ENCODE data around the gene ARID3A.

Gene ARID3A

DNA sequence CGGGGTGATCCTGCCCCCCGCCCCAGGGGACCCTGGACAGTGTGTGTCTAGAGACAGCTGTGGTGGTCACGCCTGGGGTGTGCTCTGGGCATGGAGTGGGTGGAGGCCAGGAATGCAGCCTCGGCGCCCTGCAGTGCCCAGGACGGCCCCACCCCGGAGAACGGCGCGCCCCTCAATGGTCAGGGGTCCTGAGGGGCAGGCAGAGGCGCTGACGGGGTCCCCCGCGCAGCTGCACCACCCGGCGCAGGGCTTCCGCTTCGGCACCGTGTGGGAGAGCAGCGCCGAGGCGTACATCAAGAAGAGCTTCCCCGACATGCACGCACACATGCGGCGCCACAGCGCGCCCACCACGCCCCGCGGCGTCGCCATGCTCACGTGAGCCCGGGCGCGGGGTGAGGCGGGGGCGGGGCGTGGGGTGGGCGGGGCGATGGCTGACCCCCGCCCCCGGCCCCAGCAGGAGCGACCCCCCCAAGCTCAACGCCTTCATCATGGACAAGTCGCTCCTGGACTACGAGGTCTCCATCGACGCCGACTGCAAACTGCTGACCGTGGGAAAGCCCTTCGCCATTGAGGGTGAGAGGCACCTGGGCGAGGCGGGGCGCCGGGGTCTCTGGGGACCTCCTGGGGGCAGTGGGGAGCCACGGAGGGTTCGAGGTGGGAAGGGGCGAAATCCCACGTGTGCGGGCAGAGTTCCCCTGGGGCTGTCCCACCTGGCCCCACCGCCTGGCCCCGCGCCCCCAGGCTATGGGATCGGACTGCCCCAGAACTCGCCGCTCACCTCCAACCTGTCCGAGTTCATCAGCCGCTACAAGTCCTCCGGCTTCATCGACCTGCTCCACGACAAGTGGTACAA lies 81.8 kb downstream of the ARID3A start:
- DNase-seq, result no peak

DNA sequence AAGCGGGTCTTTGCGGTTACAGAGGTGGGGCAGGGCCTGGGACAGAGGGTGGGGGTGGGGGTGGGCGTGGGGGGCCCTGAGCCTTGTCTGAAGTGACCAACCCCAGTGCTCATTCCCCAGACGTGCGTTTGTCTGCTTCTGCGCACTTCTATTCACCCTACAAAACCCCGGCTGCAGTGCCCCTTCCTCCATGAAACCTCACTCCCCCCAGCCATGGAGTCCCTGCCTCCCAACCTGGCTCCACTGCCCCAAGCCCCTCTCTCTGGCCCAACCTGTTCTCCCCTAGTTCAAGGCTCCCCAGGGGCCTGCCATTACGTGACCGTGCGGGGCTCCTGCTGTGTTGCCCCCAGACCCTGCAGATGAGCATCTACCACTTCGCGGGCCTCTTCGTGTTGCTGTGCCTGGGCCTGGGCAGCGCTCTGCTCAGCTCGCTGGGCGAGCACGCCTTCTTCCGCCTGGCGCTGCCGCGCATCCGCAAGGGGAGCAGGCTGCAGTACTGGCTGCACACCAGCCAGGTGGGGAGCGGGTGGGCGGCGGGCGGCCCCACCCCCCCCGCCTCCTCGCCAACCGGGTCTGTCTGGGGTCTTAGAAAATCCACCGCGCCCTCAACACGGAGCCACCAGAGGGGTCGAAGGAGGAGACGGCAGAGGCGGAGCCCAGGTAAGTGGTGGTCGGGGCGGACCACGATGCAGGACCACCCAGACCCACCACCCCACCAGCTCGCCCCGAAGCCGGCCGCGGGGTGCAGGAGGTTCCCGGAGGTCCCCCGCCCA lies 82.6 kb downstream of the ARID3A start:
- no peak for DNase-seq

DNA sequence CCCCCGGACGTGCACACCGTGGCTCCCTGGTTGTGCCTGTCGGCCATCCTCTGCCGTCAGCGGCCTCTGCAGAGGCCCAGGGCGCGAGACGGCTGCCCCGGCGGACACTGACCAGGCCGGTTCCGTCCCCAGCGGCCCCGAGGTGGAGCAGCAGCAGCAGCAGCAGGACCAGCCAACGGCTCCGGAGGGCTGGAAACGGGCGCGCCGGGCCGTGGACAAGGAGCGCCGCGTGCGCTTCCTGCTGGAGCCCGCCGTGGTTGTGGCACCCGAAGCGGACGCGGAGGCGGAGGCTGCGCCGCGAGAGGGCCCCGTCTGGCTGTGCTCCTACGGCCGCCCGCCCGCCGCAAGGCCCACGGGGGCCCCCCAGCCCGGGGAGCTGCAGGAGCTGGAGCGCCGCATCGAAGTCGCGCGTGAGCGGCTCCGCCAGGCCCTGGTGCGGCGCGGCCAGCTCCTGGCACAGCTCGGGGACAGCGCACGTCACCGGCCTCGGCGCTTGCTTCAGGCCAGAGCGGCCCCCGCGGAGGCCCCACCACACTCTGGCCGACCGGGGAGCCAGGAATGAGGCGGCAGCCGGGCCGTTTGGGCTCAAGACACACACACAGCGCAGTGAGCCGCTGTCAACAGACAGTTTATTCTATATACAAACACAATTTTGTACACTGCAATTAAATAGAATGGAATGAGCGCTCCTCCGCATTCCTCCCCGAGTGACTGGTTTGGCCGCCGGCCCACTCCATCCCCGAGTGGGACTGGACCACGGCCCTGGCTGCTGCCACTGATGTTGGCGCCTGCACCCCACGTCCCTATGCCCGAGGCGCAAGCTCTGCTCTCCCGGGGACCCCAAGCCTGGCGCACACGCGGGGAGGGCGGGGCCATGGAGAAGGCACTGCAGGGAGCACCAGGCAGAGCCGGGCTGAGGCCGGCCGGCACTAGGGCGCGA lies 83.5 kb downstream of the ARID3A start:
- no peak for DNase-seq

DNA sequence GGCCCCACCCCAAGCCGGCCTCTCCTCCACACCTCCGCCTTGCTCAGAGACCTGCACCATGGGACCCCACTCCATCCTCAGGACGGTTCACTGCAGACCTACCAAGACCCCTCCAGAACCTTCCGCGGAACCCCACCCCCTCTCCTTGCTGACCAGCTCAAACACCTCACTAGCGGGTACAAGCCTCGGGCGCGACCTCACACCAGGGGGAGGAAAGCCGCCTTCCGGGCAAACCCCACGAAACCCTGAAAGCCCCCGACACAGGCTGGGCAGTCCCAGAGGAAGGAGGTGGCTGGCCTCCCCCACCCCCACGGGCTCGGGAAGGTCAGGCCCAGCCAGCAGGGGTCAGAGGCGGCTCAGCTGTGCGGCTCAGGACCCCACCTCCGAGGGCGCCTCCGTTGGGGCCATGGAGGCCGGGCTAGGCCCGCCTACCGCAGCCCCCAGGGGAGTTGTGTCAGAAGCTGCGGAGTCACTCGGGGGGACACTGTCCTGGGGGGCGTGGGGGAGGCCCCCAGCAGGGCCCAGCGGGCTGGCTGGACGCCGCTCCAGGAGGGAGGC lies 84.2 kb downstream of the ARID3A start:
- DNase-seq, result no peak

DNA sequence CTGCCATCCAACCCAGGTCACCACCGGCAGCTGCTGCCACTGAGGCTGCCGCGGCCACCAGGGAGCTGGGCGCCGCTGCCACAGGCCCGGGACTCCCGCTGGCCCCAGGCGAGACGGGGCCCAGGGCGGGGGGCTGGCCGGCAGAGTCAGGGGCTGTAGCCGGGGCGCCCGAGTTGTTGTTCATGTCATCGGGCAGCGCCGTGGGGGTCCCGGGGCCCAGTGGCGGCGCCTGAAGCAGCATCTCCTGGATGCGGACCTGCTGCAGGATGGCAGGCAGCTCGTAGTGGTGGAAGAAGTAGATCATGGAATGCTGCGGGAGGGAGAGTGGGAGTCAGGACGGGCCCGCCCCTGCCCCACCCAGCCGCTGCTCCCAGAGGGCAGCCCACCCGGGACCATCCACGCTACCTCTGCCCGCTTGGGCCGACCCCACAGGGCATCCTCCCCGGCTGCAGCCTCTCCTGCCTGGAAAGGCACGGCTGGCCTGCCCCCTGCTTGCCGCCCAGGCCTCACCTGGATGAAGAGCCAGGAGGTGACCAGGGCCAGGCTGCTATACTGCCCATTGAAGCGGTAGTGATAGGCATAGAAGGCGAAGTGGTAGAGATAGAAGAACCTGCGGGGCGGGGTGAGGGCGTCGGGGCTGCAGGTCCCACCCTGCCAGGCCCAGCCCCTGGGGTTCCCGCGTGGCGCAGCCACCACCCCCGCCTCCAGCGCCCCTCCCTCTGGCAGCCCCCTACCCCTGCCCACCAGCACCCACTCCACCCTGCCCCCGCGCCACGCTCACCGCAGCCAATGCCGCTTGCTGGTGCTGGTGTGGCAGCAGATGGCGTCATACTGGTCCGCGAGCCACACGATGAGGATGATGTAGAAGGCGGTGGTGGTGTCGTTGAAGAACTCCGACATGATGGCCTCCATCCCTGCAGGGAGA lies 85.0 kb downstream of the ARID3A start:
- DNase-seq, result no peak

DNA sequence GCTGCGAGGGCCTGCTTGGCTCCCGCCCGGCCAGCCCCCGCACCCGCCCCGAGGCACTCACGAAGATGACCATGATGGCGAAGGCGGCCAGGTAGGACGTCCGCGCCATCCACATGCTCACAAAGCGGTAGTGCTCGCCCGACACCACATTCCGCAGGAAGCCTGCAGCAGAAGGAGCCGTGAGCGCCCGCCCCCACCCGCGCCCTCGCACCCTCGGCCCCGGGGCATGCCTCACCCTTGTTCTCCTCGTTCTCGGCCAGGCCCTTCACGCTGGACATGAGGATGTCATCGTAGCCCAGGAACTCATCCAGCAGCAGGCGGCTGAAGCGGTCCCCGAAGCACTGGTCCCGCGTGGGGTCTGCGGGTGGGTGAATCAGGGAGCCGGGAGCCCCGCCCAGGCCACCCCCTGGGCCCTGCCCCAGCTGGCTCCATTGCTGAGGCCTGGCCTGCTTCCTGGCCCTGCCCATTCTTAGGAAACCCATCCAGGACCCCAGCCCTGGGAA lies 86.0 kb downstream of the ARID3A start:
- DNase-seq, result no peak

DNA sequence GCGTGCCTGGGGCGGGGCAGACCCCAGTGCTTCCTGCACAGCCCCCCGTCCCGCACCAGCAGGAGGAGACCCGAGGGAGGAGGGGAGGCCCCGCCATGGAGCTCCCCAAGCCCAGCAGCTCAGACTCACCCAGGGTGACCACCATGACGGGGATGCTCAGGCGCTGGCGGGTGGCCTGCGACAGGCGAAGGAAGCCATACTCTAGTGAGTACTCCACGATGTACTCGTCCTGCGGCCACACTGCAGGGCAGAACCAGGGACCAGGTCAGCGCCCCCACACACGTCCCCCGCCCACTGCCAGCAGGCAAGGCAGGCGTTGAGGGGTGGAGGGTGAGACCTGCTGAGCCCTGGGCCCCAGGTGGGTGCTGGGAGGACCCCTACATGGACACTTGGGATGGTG lies 86.5 kb downstream of the ARID3A start:
- no peak for DNase-seq

DNA sequence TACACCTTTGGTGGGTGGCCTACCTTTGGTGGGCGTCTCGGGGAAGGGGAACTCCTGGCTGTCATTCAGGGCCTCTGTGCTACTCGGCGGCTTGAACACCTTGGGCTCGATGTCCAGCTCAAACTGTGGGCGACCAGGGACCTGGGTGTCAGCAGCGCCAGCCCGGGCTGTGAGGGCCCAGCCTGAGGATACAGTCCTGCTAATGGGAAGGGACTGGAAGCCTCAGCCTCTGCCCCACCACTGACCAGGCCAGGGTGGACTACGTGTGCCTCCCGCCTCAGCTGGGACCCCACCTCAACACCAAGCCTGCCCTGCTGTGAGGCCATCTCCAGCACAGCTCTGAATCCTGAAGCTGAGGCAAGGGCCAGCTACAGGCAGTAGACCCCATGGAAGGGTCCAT lies 87.4 kb downstream of the ARID3A start:
- DNase-seq, result no peak

DNA sequence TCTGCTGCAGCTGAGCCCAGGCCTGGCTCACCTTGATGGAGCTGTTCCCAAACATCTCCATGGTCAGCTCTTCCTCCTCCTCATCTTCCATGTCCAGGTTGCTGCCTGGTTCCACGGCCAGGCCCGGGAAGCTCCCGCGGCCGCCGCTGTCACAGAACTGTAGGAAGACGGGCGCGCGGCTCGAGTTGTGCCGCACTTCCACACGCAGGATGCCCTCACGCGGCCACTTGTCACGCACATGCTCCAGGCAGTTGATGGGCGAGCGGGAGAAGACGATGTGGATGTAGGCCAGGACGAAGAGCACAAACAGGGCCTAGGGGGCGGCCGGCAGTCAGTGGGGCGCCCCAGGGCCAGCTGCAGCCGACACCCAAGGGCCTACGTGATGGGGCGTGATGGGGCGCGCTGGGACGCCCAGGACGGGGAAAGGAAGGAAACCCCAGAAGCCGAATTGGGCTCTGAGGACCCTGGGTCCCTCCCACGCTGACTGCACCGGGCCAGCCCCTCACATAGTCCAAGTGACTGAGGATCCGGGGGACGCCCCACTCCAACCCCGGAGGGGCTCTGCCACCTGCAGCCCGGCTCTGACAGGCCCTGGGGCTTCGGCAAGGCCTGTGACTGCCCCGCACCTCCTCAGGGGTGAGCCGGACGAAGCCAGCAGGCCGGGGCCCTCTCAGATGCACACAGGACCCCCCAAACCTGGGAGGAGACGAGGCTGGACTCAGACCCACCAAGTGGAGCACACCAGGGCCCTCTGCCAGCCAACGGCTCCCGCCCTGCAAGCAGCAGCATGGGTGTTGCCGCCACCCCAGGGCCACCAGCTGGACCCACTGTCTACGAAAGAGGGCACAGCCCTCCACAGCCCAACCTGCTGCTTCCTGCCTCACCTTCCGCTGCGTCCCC lies 88.6 kb downstream of the ARID3A start:
- no peak for DNase-seq

DNA sequence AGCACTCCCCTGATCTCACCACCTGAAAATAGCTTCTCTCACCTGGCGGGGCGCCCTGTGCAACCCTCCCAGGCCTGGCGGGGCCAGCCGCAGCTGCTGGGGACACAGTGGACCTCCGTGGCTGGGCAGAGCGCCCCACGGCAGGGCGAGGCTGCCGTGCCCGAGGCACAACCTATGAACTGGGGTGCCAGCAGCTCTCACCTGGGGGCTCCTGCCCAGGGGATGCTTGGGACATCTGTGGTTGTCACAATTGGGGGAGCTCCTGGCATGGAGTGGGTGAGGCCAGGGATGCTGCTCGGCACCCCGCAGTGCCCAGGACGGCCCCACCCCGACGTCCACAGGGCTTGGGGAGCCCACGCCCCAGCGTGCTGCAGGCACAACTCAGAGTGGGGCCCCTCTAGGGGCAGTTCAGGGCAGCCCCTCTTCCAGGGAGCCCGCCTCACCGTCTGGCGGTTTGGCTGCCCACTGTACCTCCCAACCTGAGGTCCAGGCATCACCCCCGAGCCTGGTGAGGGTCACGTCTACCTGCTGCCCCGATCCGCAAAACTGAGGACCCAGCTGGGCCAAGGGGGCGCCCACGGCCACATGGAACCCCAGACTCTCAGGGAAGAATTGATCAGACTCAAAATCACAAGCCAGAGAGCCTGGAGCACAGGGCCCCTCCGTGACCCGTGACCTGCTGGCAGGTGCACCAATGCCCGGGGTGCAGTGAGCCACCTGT lies 89.4 kb downstream of the ARID3A start:
- DNase-seq, result no peak

DNA sequence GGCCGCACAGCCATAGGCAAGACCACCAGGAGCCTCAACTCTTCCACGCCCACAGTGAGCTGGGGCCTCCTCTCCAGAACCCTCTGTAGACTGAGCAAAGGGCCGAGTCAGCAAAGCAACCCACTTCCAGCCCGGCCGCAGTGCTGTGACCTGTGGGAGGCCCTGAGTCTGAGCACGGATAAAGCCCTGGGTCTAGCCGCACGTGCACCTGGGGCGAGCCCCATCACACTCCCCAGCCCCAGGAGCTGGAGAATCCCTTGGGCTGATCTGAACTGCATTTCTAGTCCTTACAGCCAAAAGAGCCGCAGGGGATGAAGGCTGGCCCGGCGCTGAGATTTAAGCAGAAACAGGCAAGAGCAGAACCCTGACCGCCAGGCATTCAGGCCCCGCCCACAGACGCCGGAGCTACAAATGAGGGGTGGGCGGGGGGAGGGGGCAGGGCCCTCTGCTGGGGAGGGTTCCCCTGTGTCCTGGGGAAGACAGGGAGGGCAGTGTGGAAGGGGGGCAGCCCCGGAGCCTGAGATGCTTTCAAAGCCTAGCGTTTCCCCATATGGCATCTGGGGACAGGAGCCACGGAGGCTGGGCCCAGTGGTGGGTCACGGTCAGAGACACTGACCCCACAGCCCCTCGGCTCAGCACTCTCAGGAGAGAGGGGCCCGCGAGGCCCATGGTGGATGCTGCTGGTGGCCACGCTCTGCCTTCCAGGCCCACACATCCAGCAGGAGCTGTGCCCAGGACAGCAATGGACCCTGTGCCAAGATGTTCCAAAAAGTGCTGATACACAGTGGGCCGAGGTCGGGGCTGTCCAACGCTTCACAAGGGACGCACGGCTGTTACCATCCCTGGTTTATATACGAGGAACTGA lies 90.2 kb downstream of the ARID3A start:
- DNase-seq, result no peak

DNA sequence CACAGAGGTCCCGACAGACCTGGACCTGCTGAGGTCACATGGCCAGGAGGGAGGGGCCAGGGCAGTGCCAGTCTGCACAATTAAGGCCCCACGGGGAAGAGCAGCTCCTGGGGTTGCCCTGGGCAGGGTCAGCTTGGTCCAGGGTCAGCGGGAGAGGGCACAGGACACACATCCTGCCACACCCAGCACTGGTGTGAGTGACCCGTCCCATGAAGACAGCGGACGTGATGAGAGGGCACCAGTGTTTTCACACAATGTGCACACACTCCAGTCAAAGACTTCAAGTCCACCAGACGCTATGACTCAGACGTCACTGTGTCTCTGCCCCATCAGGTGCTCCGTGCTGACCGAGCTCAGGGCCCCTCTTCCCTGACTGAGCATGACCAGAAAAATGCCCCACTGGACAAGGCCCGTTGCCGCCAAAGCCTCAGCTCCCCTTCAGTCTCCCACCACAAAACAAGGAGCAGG lies 90.8 kb downstream of the ARID3A start:
- no peak for DNase-seq

DNA sequence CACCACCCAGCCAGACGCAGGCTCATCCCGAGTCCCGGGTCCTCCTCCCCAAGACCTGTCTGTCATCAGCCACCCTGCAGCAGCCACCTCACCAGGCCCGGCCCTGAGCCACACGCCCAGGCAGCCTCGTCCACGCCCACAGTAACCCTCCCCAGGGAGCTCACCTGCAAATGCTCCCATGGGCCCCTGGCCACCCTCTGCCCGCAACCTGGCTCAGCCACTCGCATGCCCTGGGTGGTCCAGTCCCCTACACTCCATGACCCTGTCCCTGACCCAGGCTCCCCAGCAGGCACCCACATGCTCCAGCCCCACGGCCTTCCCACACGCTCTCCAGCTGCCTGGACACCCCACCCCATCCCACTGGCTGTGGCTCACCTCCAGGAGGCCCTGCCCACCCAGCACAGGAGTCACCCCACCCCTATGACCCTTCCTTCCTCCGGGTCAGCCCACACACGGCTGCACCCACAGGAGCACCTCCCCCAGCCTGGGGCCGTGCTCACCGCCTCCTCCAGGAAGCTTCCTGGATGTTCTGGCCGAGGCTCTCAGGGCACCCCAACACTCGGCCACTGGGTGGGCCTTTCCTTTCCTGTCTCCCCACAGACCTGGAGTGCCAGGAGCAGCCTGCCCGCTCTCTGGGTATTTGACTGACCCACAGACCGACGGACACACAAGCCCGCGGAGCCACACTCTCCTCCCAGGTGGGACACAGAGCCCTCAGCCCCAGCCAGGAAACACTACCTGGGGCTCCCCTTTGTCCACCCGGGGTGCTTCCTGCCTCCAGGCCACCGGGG lies 91.5 kb downstream of the ARID3A start:
- DNase-seq, result no peak

DNA sequence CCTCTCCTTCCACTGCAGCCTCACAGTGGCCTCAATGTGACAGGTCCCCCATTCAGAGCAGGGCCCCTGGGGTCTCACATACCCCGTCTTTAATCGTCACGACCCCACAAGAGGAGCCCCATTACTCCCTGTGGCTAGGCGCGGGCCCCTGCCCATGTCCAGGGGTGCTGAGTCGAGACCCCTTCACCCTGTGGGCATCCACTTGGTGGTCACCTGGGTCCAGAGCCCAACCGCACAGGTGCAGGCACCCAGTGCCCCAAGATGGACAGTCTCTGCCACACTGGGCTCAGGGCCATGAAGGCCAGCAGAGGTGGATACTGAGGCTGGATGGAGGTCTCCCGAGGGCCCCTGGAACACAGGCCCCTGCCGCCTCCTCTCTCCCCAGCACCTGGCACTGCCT lies 92.1 kb downstream of the ARID3A start:
- no peak for DNase-seq

DNA sequence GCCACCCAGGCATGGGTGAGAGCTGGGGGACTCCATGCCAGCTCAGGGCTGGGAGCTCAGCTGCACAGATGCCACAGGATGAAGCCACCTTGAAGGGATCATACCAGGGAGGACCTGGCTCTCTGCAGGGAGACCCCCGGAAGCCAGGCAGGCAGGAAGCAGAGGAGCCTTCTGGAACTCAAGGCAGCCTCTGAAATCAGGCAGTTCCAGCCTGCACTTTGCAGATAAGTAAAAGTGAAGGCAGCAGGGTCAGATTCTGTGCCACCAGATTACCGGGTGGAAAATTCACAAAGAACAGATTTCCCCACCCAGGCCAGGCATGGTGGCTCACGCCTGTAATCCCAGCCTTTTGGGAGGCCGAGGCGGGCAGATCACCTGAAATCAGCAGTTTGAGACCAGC lies 92.6 kb downstream of the ARID3A start:
- DNase-seq, result no peak

DNA sequence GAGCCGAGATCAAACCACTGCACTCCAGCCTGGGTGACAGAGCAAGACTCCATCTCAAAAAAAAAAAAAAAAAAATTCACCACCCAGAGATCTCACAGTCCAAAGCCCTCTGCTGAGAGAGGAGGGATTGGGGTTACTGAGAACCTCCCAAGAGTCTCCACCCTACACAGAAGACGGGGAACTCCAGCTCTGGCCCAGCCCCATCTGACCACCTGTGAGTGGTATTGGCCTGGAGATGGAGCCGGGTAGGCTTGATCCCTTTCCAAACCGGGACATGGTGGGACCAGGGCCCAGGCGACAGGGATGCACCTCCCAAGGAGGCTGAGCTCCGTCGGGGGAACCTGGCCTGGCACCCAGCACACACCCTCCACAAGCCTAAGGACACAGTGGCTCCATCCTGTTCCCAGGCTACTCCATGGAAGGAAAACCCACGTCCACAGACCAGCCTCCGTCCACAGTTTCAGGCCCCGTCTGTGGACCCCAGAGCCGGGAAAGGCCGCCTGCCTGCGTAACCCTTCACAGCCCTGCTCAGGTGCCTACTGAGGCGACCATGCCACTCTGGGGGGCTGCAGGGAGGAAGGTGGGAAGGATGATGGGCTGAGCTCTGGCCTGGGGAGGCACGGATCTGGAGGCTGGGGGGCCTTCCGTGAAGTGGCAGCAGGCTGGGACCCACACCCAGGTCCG lies 93.2 kb downstream of the ARID3A start:
- no peak for DNase-seq

DNA sequence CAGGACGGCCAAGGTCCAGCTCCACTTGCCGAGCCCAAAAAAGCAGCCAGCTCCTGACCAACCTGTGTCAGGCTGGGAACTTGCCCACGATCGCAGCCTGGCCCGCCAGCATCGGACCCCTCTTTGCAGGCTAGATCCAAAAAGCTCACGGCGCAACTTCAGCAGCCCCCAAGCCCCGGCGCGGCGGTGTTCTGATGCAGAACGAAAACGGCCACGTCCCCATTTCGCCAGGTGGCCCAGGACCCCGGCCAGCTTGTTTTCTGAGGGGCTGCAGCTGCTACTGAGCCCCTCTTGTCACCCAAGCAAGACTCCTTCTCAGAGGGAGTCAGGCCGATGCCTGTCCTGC lies 93.8 kb downstream of the ARID3A start:
- DNase-seq, result no peak

Measured in GF-D8 (cell line).